Adrenal gland (tissue), 5 donors: ENCODE data around the gene RAB9B.
"Not testable (repeated sequence)": the region's sequence is repeated elsewhere in the genome, so short reads cannot be mapped to it uniquely, and the experiment has no call there.

Source experiments
- POLR2A ChIP-seq, 2 donors: fragments of 450-650 bp; IDR thresholded peaks; one replicate each; pipeline ENCODE4 v1.6.1; 2017; ENCODE audit warnings: antibody characterized with exemption in 2 of 2, mild to moderate bottlenecking in 2 of 2, moderate library complexity in 1 of 2
- TF ChIP-seq, protein P1 (sequence below), 6 experiments: fragments of 450-650 bp in 4 of 6; fragments of 200-600 bp in 2 of 6; sonication (generic) in 1 of 6; IDR thresholded peaks; 1 replicate in 5 of 6; 2 replicates in 1 of 6; pipeline versions ENCODE4 v1.5.1 to v1.8.0; 2016 to 2021; ENCODE audit warnings: antibody characterized with exemption in 6 of 6, mild to moderate bottlenecking in 2 of 6, moderate library complexity in 1 of 6
- donor health status: DM: no; HTN: no; CAD: no.

DNA sequence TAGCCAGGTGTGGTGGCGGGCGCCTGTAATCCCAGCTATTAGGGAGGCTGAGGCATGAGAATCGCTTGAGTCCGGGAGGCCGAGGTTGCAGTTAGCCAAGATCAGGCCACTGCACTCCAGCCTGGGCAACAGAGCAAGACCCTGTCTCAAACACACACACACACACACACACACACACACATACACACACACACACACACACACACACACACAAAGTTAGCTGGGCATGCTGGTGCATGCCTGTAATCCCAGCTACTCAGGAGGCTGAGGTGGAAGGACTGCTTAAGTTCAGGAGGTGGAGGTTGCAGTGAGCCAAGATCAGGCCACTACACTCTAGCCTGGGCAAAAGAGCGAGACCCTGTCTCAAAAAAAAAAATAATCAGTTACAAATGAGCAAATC lies 11.3 kb downstream of the RAB9B start:
- TF ChIP-seq, protein P1, sequence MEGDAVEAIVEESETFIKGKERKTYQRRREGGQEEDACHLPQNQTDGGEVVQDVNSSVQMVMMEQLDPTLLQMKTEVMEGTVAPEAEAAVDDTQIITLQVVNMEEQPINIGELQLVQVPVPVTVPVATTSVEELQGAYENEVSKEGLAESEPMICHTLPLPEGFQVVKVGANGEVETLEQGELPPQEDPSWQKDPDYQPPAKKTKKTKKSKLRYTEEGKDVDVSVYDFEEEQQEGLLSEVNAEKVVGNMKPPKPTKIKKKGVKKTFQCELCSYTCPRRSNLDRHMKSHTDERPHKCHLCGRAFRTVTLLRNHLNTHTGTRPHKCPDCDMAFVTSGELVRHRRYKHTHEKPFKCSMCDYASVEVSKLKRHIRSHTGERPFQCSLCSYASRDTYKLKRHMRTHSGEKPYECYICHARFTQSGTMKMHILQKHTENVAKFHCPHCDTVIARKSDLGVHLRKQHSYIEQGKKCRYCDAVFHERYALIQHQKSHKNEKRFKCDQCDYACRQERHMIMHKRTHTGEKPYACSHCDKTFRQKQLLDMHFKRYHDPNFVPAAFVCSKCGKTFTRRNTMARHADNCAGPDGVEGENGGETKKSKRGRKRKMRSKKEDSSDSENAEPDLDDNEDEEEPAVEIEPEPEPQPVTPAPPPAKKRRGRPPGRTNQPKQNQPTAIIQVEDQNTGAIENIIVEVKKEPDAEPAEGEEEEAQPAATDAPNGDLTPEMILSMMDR (IDR thresholded peaks at IDR 0.05), result not testable (repeated sequence)
- not testable (repeated sequence) for TF ChIP-seq POLR2A (IDR thresholded peaks at IDR 0.05)
